Type B pancreatic cell (in vitro differentiated cells): ENCODE data around the gene TSEN54. TPM values are rescaled to one million over a fixed set of nuclear protein-coding genes. Genes with fewer than 3 reads are reported as not detected.
"Not testable (repeated sequence)": the region's sequence is repeated elsewhere in the genome, so short reads cannot be mapped to it uniquely, and the experiment has no call there.

ENCODE experiments used
- DNase-seq: peaks from one replicate; pipeline ENCODE4 v3.0.0; 2021; ENCODE audit warnings: mixed read lengths; ENCODE audit not compliant: unreplicated experiment; ENCODE audit errors: extremely low spot score
- H3K27ac Mint-ChIP-seq: 2 replicates; pipeline ENCODE4 v1.8.0; 2021; ENCODE audit warnings: mild to moderate bottlenecking, mixed read lengths
- H3K27me3 Mint-ChIP-seq: 2 replicates; pipeline ENCODE4 v1.8.0; 2021; ENCODE audit warnings: mixed read lengths
- H3K36me3 Mint-ChIP-seq: 2 replicates; pipeline ENCODE4 v1.8.0; 2021; ENCODE audit warnings: mixed read lengths
- H3K4me1 Mint-ChIP-seq: one replicate; pipeline ENCODE4 v1.8.0; 2021; ENCODE audit warnings: mixed read lengths; ENCODE audit not compliant: unreplicated experiment
- H3K4me3 Mint-ChIP-seq: 2 replicates; pipeline ENCODE4 v1.8.0; 2021; ENCODE audit warnings: mild to moderate bottlenecking, mixed read lengths
- H3K9me3 Mint-ChIP-seq: 2 replicates; pipeline ENCODE4 v1.8.0; 2021; ENCODE audit warnings: mixed read lengths
- CTCF ChIP-seq: fragments of 200-600 bp; sonication (generic); conservative IDR thresholded peaks from 2 replicates; pipeline ENCODE4 v1.5.0; 2021; ENCODE audit warnings: antibody characterized with exemption, mild to moderate bottlenecking
- total RNA-seq: library from RNA; stranded (reverse); gene quantifications from 2 replicates; pipeline ENCODE4 v1.2.1, GENCODE V29; 2021; ENCODE audit warnings: low replicate concordance

TSEN54 gene
- total RNA-seq, 1 donor from 2014 or later = 41.0 TPM

GRCh38 chr17:75476752-75477489 is 39.4 kb upstream of the TSEN54 start:
- Mint-ChIP-seq H3K4me1 (peaks cover 35% of the 10 kb centered on the region), H3K27ac (peak overlapping the region; percentile 28), H3K27me3 (no peaks in the 10 kb centered on the region), H3K36me3 (peaks cover 13% of the 10 kb centered on the region), H3K9me3 (no peaks in the 10 kb centered on the region), H3K4me3 (no peak overlapping the region)
- no peak for DNase-seq
- TF ChIP-seq CTCF = no peak

- H3K27me3 Mint-ChIP-seq, DNase-seq, H3K36me3 Mint-ChIP-seq, H3K9me3 Mint-ChIP-seq, H3K27ac Mint-ChIP-seq, H3K4me3 Mint-ChIP-seq: not testable (repeated sequence)
- H3K4me1 Mint-ChIP-seq = peaks cover 35% of the 10 kb centered on the region
These were observed 38.9 kb upstream of the TSEN54 start for GRCh38 chr17:75477490-75477862.

- Mint-ChIP-seq H3K4me1 (peaks cover 42% of the 10 kb centered on the region), H3K27ac (peak overlapping the region; percentile 62), H3K9me3 (no peaks in the 10 kb centered on the region), H3K4me3 (no peak overlapping the region), H3K27me3 (no peaks in the 10 kb centered on the region), H3K36me3 (peaks cover 4% of the 10 kb centered on the region)
- DNase-seq = no peak
- no peak for TF ChIP-seq CTCF
These were observed 37.8 kb upstream of the TSEN54 start for GRCh38 chr17:75478508-75478907.

- Mint-ChIP-seq H3K27me3 (no peaks in the 10 kb centered on the region), H3K9me3 (no peaks in the 10 kb centered on the region), H3K27ac (no peak overlapping the region), H3K36me3 (peaks cover 4% of the 10 kb centered on the region), H3K4me1 (peaks cover 42% of the 10 kb centered on the region), H3K4me3 (no peak overlapping the region)
- no peak for DNase-seq
- TF ChIP-seq CTCF = no peak
These were observed 36.0 kb upstream of the TSEN54 start for GRCh38 chr17:75480281-75480680.

- no peak for TF ChIP-seq CTCF
- H3K9me3 Mint-ChIP-seq = no peaks in the 10 kb centered on the region
- no peak overlapping the region for H3K4me3 Mint-ChIP-seq
- DNase-seq = no peak
- H3K27ac Mint-ChIP-seq = no peak overlapping the region
- peaks cover 3% of the 10 kb centered on the region for H3K36me3 Mint-ChIP-seq
- H3K4me1 Mint-ChIP-seq = peaks cover 34% of the 10 kb centered on the region
- H3K27me3 Mint-ChIP-seq = no peaks in the 10 kb centered on the region
These were observed 34.9 kb upstream of the TSEN54 start for GRCh38 chr17:75481194-75482068.
